Cerebellar cortex (tissue), 1 donor: ENCODE results near the gene RD3L.
A peak's percentile ranks its signal among the peaks of the same experiment; 100 is the strongest.

Experiments used
- DNase-seq: peaks from one replicate; pipeline ENCODE4 v3.0.0-alpha.2; 2015; ENCODE audit warnings: low spot score

The RD3L gene

GRCh38 chr14:103941973-103942736 is at the start of gene RD3L:
TSS of gene RD3L (minus strand) at chr14:103942529. CDS start at chr14:103941695, 834 bp downstream.
- DNase-seq = no peak

GRCh38 chr14:103989964-103990363 is 47.6 kb upstream of the RD3L start:
- no peak for DNase-seq

DNA sequence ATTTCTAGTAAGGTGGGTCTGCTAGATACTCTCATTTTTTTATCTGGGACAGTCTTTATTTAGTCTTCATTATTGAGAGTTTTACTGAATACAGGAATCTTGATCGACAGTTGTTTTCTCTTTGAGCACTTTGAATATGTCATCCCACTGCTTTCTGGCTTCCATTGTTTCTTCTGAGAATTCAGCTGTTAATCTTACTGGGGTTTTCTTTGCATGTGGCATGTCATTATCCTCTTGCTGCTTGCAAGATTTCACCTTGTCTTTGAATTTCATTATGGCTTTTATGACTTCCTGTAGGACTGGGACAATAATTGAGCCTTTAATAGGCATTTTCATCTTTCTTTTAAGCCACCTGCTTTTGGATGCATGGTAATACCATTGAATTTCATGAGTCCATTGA is 46.7 kb upstream of the RD3L start:
- DNase-seq = no peak

GRCh38 chr14:103984196-103984595 is 41.9 kb upstream of the RD3L start:
- DNase-seq = no peak

GRCh38 chr14:103980623-103981238 is 38.4 kb upstream of the RD3L start:
- DNase-seq = peak; percentile 37

DNA sequence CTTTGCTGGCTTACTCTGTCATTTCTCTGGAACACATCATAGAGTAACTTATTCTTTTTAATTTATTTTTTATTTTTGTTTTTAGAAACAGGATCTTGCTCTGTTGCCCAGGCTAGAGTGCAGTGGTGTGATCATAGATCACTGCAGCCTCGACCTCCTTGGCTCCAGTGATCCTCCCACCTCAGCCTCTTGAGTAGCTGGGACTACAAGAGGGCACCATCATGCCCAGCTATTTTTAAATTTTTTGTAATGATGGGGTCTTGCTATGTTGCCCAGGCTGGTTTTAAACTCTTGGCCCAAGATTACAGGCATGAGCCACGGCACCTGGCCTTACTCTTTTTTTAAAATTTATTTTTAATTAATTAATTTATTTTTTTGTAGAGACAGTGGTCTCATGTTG is 32.2 kb upstream of the RD3L start:
- DNase-seq = no peak

- no peak for DNase-seq
Measured at GRCh38 chr14:103973354-103973753, 31.0 kb upstream of the RD3L start.

DNA sequence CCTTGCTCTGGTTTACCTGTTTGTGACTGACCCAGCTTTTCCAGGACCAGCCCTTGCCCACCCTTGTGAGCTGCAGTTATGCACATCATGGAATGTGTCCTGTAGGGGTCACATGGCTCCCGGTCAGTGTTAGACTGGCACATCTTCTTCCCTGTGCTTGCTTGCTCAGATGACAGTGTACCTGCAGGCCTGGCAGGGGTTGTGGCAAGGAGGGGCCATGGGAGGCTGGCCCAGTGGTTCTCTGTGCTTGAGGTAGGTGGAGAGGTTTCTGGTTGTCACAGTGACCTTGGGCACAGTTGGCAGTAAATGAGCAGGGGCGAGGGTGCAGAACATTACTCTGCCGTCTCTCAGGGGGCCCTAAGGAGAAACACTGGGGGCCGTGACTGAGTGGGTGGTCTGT is 27.6 kb upstream of the RD3L start:
- DNase-seq = no peak

GRCh38 chr14:103966631-103967030 is 24.3 kb upstream of the RD3L start:
- DNase-seq = no peak

DNA sequence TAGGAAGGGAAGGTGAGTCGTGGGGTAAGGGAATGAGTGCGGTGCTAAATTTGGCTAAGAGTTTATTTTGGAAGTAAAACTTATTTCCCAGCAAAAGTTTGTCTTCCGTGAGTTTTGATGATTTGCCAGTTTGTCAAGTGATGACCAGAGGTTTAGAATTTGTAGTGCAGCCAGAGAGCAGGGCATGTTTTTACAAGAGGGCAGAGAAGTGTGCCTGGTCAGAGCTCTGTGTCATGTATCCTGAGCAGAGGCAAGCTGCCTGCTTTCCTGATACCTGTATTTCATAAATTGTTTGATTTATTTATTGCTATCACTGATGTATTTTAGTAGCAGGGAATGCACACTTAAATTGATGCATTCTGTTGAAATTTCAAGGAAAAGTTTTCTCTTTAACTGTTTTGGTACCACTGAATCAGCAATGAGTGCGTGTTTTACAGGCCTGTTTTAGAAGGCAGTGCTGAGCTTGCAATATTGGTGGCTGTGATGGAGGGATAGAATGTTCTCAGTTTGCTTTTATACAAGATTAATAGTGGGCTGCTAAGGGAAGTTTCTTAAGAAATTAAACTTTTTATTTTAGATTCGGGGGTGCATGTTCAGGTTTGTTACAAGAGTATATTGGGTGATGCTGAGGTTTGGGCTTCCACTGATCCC is 19.7 kb upstream of the RD3L start:
- DNase-seq = no peak

- no peak for DNase-seq
Measured at GRCh38 chr14:103960457-103961055, 18.2 kb upstream of the RD3L start.

DNA sequence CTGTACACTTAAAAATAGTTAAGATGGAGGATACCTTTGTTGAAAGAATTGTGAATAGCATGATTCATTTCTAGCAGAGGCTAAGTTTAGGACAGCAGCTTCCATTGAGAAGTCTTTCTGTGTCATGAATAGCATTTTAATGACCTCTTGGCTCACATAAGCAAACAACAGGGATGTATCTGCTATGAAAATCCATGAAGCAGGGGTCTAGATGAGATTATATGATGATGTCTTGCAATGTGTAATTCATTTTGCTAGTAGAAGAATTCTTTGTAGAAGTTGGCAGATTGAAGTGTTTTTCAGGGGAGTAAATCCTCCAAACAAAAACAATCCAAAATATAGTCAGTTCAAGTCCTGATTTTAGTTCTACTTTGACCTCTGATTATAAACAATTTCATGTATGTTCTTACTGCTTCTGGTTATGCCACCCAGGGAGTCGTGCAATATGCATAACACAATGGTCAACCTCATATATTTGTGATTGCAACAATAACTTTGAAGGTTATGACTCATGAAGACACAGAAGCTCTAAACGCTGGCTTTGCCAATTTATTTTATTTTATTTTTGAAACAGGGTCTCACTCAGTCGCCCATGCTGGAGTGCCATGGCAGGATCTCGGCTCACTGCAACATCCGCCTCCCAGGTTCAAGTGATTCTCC is 6.9 kb upstream of the RD3L start:
- no peak for DNase-seq

- no peak for DNase-seq
Measured at GRCh38 chr14:103948442-103948841, 6.1 kb upstream of the RD3L start.

DNA sequence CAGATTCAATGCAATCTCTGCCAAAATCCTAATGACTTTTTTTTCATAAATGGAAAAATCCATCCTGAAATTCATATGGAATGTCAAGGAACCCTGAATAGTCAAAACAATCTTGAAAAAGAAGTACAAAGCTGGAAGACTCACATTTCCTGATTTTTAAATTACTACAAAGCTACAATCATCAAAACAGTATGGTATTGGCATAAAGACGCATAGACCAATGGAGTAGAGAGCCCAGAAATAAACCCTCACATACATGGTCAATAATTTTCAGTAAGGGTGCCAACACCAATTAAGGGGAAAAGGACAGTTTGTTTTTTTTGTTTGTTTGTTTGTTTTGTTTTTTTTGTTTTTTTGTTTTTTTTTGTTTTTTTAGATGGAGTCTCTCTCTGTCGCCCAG is 4.6 kb upstream of the RD3L start:
- no peak for DNase-seq

DNA sequence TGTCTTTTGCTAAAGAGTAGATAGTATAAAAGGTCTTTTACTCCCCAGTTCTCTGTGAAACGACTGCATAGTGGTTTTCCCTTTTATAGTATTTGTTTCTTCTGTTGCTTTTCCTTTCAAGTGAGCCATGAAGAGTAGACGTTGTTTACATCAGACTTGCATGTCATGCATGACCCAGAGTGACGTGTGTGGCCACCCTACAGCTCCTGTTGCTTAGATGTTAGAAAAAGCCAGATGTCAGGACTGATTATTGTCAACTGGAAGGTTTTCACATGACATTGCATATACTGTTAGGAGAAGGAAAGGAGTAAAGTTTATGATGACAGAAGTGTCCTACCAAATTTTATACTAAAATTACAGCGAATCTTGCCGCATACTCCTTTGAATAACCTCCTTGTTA is 1.3 kb upstream of the RD3L start:
- no peak for DNase-seq

DNA sequence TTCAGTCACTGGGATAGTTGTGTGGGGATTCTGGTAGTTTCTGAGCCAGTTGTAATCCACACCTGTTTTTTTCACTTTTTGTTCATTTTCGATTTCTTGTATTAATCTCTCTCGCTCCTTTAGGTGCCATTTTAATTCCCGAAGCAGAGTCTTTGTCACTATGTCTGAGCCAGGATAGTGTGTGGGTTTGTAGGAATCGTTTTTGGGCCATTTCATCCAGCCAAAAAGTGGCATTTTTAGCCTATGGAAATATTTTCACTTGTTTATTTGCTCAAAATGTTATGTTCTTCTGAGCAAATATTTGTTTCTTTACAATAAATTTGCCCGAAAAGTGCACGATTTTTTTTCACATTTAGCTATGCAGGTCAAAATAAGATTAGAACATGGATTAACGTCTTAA is 867 bp downstream of the RD3L start:
- no peak for DNase-seq

DNA sequence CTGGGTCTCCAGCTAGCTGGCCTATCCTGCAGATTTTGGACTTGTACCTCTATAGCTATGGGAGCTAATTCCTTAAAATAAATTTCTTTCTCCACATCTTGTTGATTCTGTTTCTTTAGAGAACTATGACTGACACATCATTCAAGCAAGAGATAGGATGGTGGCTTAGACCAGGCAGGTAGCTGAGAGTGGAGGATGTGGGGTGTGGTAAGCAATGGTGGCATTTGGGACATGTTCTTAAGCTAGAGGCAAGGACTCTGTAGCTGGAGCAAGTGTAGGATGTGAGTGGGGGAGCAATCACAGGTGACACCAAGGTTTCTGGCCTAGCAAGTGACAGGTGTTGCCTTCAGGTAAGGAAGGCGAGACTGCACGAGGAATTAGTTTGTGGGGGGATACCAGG is 7.2 kb downstream of the RD3L start:
- no peak for DNase-seq

DNA sequence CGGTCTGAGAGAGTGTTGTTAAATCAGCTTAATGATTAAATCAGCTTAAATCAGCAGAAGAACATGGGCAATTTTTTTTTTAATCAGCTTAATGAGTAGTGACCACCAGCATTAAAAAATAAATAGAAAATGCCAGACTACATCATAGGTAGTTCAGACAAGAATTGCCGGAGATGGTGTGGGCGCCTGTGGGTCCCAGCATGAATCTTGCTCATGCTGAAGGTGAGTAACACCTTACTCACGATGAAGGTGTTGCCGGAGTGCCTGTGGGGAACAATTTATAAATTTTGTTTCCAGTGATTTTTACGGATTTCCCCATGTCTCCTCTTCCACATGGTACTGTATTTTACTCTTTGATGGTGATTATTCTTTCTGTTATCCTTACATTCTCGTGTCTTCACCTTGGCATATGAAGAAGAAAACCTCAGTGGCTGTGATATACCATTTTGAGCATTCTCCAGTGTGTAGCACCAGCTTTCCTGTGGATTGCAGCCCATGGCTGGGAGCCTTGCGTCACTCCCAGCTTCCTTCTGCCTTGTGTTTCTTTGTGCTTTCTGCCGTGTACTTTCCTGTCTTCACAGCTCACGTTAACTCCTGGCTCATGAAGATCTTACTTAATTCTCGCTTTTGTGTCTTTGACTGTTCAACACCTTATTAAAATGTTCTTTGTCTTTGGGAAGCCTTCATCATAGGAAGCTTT is 9.4 kb downstream of the RD3L start:
- no peak for DNase-seq

DNA sequence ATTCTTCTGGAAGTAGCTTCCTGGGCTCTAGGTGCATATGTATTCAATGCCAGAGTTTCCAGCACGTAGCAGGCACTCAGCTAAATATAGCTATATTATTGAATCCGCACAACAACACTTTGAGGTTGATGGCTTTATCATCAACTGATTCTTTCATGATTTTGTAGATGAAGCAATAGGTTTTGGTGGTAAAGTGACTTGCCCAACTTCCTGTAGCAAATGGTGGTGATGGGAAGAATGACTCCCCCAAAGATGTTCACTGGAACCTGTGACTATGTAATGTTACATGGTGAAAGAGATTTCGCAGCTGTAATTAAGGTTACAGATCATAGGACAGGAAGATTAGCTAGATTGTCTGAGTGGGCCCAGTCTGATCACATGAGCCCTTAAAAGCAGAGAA is 10.9 kb downstream of the RD3L start:
- no peak for DNase-seq

DNA sequence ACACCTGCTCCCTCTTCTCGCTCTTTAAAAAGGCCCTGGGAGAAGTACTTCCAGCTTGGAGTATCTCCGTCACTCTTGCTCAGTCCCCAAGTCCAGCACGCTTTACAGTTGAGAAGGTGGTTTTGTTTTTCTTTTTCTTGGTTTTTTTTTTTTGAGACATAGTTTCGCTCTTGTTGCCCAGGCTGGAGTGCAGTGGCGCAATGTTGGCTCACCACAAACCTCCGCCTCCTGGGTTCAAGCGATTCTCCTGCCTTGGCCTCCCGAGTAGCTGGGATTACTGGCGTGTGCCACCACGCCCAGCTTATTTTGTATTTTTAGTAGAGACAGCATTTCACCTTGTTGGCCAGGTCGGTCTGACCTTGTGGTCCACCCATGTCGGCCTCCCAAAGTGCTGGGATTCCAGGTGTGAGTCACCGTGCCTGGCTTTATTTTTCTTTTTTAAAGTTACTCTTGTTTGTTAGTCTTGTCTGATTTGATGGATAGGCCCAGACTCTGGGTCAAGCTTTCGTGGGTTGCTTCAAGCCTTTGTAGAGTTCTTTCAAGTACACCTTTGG is 12.2 kb downstream of the RD3L start:
- no peak for DNase-seq
